Epidermal melanocyte (primary cell): ENCODE measurements around the gene KIAA0753.

ENCODE experiments used
- DNase-seq: peaks from one replicate; pipeline ENCODE4 v3.0.0; 2011; ENCODE audit warnings: low spot score; ENCODE audit not compliant: insufficient read length

Gene KIAA0753

DNA sequence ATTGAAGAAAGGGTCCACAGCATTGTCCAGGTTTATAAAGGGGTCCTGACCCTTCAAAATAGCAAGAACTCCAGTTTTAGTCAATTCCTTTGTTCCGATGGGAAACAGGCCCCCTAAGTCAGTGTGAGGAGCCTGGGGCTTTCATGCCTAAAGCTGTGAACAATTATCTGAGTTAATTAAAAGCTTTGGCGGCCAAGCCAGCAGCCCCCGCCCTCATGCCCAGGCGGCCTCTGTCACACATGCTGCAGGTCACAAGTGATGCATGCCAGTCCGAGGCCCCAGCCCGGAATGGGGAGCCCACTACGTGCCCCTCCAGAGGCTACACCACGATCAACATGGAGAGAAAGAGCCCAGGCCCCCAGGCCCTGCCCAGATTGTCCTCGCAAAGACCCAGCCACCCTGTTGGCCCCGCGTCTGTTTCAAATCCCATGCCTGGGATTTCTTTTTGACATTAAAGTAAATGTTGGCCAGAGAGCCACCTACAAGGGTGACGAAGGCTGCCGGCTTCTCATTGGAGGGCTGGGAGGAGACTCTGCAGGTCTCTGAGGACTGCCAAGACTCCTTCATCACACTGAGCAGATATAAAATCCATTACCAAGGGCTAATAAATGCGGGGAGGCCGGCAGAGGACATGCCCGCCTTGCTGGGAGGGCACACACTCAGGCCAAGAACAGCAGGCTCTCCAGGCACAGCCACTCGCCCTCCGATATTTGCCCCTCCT lies 69.6 kb downstream of the KIAA0753 start:
- DNase-seq, result no peak

DNA sequence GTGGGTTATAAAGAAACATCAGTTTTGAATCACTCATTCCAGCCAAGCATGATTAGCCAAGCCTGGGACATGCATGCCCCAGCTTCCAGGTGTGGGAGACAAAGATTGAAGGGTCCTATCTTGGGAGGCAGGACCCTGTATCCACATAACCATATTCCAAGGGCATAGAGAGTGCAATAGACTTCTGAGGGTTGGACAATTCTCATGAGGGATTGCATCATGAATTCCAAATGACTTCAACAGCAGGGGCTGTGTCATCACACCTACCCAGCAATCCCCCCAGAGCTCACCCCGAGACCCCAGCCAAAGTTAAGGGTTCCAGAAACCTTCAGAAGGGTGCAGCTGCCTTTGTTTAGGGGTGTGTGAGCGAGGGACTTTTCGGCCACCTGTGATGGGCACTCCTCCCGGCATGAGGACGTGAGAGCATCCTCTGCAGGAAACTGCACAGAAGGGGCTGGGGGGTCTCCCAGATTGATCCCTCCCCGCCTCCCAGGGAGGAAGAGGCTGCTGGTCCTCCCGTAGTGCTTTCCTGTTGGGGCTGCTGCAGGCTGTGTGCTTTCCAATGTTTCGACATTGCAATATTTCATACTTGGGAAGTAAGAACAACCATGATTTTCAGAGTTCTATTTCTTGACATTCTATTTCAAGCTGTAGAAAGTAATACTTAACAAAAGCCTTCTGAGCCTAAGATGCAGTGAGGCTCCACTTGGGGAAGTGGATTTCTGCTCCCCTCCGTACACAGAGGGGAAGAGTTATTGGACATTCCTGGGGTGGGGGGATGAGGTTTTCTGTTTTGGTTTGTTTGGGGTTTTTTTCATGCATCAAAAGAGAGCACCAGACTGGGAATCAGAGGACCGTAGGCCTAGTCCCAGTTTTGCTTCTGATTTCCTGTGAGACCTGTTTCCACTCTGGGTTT lies 70.9 kb downstream of the KIAA0753 start:
- DNase-seq, result no peak

DNA sequence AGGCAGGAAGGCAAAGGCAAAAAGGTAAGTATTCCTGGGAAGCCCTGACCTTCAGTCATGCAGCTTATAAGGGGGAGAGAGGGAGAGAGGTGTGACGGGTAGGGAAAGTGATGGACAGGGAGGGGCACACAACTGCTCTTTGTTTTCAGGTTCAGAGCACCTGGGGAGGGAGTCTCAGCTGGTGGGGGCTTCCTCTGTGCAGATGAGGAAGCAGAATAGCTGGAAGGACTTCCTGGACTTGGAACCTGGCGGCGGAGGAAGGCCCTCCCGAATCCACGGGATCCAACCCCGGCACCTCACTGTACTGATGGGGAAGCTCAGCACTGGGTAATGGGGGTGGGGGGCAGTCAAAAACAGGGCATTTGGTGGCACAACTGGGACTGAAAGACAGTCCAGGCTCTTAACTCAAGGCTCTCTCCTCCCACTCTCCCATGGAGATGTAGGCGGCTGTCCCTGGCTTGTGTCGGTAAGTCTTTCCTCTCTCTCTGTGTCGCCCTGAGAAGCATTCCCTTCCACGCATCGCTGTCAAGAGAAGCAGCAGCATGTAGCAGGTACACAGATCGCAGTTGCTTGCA lies 72.2 kb downstream of the KIAA0753 start:
- DNase-seq, result no peak

DNA sequence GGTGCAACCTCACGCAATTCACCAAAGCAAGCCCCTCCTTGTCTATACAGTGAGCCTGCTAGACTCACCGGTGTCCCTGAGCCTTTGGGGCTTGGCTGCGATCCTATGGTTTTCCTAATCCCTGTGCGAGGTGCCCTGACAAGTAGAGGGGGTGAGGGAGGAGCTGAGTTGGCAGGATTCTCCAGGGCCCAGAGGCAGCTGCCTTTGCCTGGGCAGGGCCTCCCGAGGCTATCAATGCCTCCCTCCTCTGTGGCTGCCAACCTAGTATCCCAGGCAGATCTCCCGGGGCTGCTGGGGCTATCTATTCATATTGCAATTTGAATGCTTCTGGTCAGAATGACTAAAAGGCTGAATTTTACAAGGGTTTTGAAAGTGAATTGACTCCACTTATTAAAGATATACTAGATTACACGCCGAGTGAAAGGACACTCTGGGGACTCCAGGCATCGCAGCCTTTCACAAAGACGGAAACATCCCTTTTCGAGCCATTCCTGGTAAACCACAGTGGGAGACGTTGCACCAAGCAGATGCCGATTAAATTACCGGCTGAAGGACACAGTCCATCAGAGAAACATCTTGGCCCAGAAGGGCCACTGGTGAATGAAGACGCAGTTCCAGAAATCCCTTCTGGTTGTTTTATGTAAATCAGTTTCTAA lies 72.9 kb downstream of the KIAA0753 start:
- DNase-seq, result no peak

DNA sequence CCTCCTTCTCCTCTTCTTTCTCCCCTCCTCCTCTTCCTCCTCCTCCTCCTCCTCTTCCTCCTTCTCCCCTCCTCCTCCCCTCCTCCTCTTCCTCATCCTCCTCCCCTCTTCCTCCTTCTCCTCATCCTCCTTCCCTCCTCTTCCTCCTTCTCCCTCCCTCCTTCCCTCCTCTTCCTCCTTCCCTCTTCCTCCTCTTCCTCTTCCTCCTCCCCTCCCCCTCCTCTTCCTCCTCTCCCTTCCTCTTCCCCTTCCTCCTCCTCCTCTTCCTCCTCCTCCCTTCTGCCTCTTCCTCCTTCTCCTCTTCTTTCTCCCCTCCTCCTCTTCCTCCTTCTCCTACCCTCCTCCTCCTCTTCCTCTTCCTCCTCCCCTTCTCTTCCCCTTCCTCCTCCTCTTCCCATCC lies 79.1 kb downstream of the KIAA0753 start:
- DNase-seq, result no peak

DNA sequence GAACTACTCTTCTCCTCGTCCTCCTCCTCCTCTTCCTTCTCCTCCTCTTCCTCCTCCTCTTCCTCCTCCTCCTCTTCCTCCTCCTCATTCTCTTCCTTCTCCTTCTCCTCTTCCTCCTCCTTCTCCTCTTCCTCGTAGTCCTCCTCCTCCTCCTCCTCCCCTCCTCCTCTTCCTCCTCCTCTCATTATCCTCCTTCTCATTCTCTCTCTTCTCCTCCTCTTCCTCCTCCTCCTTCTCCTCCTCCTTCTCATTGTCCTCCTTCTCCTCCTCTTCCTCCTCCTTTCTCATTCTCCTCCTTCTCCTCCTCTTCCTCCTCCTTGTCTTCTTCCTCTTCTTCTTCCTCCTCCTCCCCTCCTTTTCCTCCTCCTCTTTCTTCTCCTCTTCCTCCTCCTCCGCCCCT lies 80.0 kb downstream of the KIAA0753 start:
- no peak for DNase-seq

DNA sequence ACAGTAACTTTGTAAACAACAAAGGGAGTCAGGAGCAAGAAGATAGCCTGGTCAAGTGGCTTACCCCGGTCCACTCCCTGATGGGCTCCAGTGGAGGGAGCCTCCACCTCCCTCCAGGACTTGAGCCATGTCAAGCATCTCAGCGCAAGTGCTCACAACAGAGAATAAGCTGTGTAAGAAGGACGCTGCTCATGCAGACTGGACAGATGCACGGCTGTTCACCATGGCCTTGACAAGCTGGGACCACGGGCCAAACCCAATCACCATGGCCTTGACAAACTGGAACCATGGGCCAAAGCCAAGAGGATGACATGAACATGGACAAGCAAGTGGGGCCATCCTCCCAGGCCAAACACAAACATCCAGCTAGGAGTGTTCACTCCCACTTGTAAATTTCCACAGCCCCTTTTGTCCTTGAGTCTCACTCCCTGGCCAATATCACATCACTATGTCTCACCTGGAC lies 80.7 kb downstream of the KIAA0753 start:
- no peak for DNase-seq

DNA sequence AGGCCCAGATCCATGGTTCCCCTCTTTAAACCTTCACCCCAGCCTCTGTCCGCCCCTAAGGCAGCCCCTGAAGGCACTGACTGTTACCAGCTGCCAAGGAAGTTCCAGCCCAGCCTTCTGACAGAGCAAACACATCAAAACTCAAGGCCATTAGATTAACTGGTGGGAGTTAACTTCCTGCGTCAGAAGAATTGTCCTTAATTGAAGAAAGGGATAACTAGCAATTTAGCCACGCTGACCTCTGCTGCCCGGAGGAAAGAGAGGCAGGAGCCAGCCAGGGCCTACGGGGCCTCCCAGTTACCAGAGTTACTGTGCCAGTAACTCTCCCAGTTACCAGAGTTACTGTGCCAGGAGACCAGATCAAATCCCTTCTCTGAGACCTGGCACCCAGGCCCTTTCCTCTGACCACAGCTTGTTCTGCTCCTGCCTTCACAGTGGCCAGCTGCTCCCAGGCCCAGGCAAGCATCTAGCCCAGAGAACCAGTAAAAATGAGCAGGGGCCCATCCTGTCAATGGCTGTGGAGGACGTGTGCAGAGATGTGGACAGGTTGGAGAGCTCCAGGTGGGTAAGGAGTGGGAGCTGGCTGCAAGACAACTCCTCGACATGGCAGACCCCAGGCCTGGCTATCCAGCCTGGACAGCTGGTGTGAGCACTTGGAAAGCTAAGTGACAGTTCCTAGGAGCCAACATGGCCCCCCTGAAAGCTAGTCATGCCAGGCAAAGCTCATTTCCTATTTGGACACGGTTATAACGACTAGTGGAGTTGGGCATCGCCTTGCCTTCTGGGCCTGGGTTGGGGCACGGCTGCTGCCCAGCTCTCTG lies 81.4 kb downstream of the KIAA0753 start:
- DNase-seq, result no peak

DNA sequence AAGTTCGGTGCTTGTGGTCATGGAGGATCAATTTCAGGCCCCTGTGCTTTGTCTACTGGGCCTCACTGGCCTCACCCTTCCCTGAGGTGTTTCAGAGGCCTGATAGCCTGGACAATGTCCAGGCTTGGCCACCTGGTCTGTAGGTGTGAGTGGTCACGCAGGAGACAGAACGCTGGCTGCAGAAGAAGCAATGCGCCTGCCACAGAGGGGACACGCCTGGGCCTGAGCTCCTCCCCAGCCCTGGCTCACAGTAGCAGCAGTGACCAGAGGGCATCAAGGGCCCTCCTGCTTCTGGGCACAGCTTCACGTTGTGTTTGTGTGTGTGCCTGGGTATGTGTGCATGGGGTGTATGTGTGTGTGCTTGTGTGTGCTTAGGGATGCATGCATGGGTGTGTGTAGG lies 82.2 kb downstream of the KIAA0753 start:
- DNase-seq, result no peak

DNA sequence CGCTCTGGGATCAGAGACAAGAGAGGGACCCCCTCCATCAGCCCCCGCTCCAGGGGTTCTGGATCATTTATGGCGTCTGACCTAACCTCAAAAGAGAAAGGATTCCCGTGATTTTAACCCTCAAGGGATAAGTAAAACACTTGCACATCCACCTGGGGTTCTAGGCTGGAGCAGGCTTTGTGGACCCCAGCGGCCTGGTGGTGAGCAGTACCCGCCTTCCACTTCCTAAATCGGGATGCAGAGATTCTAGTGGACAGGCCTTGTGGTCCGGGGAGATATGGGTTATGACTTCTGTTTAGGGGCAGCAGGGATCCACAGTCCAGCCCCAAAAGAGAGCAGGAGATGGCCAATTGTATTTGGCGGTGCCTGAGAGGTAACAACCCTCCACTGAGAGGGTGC lies 83.5 kb downstream of the KIAA0753 start:
- no peak for DNase-seq

DNA sequence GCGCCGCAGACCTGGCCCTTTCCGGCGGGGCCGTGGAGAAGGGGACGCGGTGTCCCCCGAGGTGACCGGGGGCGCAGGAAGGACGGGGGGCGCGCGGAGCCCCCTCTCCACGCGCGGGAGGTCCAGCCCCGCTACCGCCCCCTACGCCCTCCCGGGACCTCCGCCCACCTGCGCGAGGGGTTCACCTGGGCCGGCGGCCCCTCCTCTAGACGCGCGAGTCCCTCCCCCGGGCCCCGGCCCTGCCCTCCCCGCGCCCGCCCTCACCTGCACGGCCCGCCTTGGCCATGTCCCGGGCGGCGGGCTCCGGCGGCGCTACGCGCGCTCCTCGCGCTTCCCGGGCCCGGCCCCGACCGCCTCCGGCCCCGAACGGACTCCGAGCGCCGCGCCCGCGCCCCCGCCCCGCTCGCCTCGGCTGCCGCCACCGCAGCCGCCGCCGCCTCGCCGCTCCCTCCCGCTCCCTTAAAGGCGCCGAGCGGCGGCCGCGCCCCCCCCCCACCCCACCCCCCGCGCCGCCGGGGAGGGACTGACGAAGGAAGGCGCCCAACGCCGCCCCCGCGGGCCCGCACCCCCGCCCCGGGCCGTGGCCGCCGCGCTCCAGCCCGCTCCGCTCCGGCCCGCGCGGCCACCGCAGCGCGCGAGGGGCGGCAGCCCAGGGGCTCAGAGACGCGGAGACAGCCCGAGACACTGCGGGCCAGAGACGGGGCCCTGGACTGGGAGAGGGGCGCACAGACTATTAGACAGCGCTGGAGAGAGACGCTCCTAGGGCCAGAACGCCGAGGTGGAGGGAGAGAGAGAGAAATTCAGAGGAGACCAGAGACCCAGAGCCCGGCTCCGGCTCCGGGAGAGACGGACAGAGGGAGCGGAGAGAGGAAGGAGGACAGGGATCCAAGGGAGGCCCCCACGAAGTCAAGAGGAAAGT lies 84.1 kb downstream of the KIAA0753 start, which contains the start of gene PITPNM3:
Gene PITPNM3, minus strand, starts transcription at position 435 of the 919 bp plus-strand sequence. Its CDS starts 149 bp downstream, at position 286.
- DNase-seq, result no peak

DNA sequence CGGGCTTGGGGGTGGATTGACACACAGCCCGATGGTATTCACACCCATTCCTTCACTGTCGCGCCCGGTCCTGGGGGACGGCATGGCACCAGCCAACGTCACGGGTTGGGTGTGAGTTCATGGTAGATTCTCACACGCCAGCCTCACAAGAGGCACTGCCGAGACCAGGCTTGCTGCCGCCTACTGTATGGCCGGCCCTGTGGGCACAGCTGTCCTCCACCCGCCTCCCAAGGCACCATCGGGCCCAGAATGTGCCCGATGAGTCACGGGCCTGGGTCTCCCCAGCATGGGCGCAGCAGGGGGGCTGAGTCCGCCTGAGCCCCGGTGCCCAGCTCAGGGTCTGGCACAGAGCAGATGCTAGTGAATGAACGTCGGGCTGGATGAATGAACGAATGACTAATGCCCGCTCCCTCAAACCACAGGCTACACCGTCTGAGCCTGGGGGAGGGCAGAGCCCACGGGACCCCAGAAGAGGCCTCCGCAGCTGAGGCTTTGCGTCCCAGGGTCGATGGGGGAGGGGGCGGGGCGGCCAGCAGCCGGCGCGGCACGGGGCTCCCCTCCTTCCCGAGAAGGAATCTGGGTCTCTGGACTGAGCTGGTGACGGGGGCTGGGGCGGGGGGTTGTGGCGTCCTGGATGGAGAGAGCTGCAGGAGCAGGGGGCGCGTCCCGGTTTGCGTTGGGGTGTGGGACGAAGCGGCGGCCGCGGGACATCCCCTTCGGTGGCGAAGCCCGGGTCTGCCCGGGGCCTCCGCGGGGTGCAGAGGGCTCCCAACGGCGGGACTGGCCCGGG lies 85.0 kb downstream of the KIAA0753 start:
- DNase-seq, result no peak

DNA sequence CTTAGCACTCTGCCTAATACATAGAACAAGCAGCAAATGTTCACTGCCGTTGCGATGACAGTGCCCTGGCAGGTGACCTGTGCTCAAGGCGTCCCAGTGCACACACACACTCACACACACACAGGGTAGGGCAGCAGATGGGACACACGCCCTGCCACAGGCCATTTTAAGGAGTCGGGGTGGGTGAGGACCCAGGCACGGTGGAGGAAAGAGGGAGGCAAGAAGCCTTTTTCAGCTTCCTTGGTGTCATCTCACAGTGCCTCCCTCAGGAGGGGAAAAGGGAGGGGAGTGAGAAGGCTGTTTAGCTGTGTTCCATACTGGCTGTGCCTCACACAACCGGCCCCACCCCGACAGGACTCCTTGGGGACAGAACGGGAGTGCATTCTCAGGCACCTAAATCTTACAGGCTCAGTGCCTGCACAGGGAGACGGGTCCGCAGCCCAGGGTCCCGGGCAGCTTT lies 85.6 kb downstream of the KIAA0753 start:
- DNase-seq, result no peak

DNA sequence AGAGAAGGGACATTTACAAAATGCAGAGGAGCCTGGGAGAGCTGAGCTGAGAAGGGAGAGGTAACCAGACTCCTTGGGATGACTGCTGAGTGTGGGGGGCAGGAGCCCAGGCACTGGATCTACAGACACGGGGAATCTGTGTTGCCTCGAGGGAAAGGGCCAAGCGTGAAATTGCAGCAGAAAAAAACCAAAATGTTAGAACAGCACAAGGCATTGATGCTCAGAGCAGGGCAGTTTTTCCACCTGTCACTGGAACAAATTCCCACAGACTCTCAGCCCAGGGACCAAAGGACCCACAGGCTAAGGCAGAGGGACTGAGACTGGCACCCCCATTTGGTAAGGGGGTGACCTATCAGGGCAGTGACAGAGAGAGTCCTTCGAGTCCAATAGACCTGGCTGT lies 86.2 kb downstream of the KIAA0753 start:
- DNase-seq, result no peak

DNA sequence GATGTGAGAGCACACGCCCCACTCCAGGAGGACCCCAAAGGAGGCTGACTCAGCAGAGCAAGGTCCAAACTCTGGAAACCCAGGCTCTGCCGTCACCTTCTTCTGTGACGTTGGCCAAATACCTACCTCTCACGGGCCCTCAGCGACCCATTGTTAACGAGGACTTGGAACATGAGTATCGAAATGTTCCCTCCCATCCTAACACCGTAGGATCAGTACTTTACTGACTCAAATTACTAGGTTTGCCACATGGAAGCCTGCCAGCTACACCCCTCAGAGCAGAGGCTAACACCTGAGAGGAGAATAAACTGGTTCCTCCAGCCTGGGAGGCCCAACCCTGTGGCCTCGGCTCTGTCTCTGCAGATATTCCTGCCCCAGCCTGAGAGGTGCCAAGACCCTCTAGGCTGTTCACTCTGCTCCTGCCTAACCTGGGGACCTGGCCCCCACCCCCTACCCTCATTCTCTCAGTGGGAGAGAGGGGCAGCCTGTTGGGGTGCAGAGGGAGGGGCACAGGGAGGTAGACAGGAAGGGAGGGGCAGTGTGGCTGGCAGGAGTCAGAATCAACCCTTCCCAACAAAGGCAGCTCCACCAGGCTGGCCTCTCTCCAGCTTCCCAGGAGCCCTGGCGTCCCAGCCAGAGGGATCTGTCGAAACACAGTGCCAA lies 88.5 kb downstream of the KIAA0753 start:
- no peak for DNase-seq

DNA sequence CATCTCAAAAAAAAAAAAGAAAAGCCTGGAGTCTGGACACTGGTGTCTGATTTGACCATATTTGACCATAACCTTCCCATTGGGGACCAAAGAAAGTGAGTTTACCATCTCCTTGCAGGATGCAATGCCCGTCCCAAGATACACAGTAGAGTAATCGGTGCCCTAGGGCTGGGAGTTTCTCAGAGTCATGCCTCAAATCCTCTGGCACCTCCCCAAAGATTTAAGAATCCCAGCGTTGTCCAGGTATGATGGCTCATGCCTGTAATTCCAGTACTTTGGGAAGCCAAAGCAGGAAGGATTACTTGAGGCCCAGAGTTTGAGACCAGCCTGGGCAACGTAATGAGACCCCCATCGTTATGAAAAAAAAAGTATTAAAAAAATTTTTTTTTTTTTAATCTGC lies 89.2 kb downstream of the KIAA0753 start:
- no peak for DNase-seq

DNA sequence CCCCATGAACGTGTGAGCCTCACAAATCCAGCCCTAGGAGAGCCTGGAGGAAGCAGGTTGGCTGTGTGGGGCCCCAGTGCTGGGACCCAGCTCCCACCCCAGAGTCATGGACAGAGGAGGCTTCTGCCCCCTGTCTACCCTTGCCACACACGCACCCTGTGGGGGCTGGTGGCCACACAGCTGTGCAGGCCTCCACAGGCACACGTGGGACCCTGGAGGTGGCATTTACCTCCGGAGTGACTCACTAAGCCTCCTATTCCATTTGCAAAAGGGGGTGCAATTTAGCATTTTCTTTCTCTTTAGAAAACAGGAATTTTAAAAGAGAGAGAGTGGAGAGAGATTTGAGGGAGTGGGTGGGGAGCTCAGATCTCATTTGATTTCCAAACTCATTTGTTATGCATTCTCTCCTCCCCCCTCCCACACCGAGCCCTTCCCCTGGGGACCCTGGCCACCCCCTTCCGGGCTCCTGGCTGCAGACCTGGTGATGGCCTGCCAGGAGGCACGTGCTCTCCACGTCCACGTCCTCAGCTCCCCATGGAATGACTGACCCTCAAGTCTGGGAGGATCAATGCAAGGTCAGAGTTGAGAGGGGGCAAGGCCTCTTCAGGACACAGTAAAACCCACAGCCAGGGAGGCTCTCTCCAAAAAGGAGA lies 91.0 kb downstream of the KIAA0753 start:
- no peak for DNase-seq
